Activated T-helper 2 cell treated with anti-CD3 and anti-CD28 coated beads, Interferon-gamma antibody, Interleukin-2, Interleukin-4, amounts not matched to agents 10 μg/mL and 5 μg/mL and 100 μg/mL, durations not matched to agents 14 hours and 24 hours and 36 hours (primary cell): ENCODE measurements around the gene SORCS2. TPM values are rescaled to one million over a fixed set of nuclear protein-coding genes. Genes with fewer than 3 reads are reported as not detected.

Experiments
- DNase-seq: peaks from one replicate; pipeline ENCODE4 v3.0.0; 2021; ENCODE audit warnings: low spot score
- H3K27ac Mint-ChIP-seq: one replicate; pipeline ENCODE4 v1.8.0; 2021; ENCODE audit warnings: mixed read lengths
- H3K27me3 Mint-ChIP-seq: one replicate; pipeline ENCODE4 v1.8.0; 2021; ENCODE audit warnings: low read depth, mixed read lengths
- H3K36me3 Mint-ChIP-seq: one replicate; pipeline ENCODE4 v1.8.0; 2021; ENCODE audit warnings: low read depth, mixed read lengths
- H3K4me1 Mint-ChIP-seq: one replicate; pipeline ENCODE4 v1.8.0; 2021; ENCODE audit warnings: low read depth, mixed read lengths
- H3K4me3 Mint-ChIP-seq: one replicate; pipeline ENCODE4 v1.8.0; 2021; ENCODE audit warnings: low read depth, mild to moderate bottlenecking, moderate library complexity, mixed read lengths
- H3K9me3 Mint-ChIP-seq: one replicate; pipeline ENCODE4 v1.8.0; 2021; ENCODE audit warnings: mixed read lengths
- intact Hi-C: fragments of 100-400 bp; cut with micrococcal nuclease; formaldehyde crosslinking; loops from one replicate; pipeline ENCODE4 v1.15.1; 2023
- total RNA-seq: library from RNA; stranded (reverse); gene quantifications from 2 replicates; pipeline ENCODE4 v1.2.3, GENCODE V29; 2022

The SORCS2 gene
- total RNA-seq, 1 donor from 2014 or later = 0.02 TPM

DNA sequence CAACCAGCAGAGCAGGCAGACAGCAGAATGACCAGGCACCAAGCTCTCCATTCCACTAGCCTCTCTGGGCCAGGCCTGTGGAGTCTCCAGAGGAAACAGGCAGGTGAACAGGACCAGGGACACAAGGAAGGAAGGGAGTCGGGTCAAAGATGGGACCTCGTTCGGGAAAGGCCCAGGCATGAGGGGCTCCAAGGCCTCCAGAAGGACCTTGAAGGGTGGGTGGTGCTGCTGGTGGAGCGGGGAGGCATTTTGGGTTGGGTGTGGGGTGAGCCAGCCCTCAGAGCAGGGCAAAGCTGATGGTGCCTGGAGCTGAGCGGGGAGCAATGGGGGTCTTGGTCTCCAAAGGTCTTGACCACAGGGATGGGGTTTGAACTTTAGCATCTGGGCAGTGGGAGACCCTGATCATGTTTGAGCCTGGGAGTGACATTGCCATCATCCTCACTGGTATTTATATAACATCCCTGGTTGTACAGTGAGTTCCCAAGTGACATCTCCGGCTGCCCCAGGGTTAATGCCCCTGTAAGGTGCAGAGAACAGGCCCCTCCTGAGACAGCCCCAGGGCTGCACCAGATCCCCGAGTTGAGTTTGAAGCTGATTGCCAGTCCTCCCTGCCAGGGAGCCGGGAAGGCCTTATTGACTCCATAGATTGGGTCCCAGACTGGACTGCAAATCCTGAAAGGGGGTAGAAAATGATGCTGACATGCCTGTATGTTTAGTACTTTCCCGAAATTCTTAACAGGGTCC lies 189.7 kb downstream of the SORCS2 start:
- H3K36me3 Mint-ChIP-seq = no peaks in the 10 kb centered on the region
- no peak overlapping the region for H3K4me3 Mint-ChIP-seq
- no peak for DNase-seq
- H3K4me1 Mint-ChIP-seq = no peaks in the 10 kb centered on the region
- peaks cover 6% of the 10 kb centered on the region for H3K27me3 Mint-ChIP-seq
- intact Hi-C loops = no loop called here
- peaks cover 15% of the 10 kb centered on the region for H3K9me3 Mint-ChIP-seq
- no peak overlapping the region for H3K27ac Mint-ChIP-seq

DNA sequence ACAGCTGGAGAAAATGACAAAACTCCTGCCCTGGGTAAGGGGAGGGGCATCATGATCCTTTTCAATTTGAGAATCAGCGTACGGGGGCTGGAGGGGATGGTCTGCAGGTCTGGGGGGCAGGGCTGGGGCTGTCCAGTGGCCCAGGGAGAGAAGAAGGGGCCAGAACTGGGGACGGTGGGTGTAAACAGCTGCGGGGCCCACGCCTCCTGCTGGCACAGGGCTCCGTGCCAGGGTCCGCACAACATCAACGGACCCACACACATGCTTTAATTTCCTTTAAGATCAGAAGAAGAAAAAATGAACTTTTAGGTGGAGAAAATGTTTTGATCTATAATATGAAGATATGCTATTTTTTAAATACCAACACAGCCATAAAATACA lies 190.3 kb downstream of the SORCS2 start:
- H3K27me3 Mint-ChIP-seq = peaks cover 1% of the 10 kb centered on the region
- H3K36me3 Mint-ChIP-seq = no peaks in the 10 kb centered on the region
- intact Hi-C loops = no loop called here
- H3K9me3 Mint-ChIP-seq = peaks cover 19% of the 10 kb centered on the region
- H3K4me1 Mint-ChIP-seq = no peaks in the 10 kb centered on the region
- no peak overlapping the region for H3K4me3 Mint-ChIP-seq
- H3K27ac Mint-ChIP-seq = no peak overlapping the region
- no peak for DNase-seq

GRCh38 chr4:7383266-7383665 lies 190.9 kb downstream of the SORCS2 start:
- Mint-ChIP-seq H3K36me3 (no peaks in the 10 kb centered on the region), H3K4me1 (no peaks in the 10 kb centered on the region), H3K27ac (no peak overlapping the region), H3K4me3 (no peak overlapping the region), H3K27me3 (no peaks in the 10 kb centered on the region), H3K9me3 (peaks cover 20% of the 10 kb centered on the region)
- intact Hi-C loops = no loop called here
- DNase-seq = no peak

- H3K4me3 Mint-ChIP-seq = no peak overlapping the region
- no peak overlapping the region for H3K27ac Mint-ChIP-seq
- intact Hi-C loops = no loop called here
- no peak for DNase-seq
- no peaks in the 10 kb centered on the region for H3K36me3 Mint-ChIP-seq
- H3K4me1 Mint-ChIP-seq = no peaks in the 10 kb centered on the region
- H3K9me3 Mint-ChIP-seq = peaks cover 16% of the 10 kb centered on the region
- no peaks in the 10 kb centered on the region for H3K27me3 Mint-ChIP-seq
Observed at GRCh38 chr4:7384003-7384928, 191.9 kb downstream of the SORCS2 start.

DNA sequence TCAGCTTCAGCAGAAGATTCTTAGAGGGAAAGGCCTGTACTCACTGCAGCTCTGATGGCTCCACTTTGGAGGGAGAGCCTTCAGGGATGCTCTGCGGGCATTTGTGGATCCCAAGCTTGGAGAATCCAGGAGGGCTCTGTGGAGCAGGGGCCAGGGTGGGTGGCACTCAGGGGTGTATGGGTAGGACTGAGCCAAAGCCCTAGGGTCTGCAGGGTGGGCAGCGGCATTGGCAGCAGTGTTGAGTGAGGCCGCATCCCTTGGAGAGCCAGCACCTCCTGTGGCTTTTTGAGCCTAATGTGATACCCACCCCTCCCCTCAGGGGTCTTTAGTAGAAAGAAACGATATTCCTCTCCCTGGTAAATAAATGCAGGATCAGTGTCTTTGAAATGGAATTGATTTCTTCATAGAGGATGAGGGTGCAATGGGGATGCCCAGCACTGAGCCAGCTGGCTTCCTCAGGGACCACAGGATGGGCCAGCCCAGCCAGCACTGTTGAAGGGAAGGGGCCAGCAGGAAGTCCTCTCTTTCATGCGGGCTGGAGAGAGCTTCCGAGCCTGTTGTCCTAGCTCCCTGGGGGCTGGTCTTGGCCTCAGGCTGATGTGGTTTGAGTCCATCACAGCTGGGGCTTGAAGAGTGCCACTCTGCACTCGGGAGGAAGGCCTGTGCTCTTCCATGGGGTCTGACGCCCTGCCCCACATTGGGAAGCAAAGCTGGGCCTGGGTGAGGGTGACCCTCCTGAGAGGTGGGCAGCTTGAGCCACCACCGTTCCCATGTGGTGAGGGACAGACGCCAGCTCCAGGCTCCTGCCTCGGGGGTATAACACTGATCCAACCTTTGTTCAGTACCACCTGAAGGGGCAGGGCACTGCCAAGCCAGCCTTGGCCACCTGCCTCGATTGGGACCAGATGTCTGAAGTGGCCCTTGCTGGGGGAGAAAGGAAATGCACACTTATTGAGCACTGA lies 192.9 kb downstream of the SORCS2 start:
- intact Hi-C loops = no loop called here
- no peak overlapping the region for H3K27ac Mint-ChIP-seq
- no peaks in the 10 kb centered on the region for H3K27me3 Mint-ChIP-seq
- no peak for DNase-seq
- no peaks in the 10 kb centered on the region for H3K4me1 Mint-ChIP-seq
- peaks cover 16% of the 10 kb centered on the region for H3K9me3 Mint-ChIP-seq
- H3K36me3 Mint-ChIP-seq = no peaks in the 10 kb centered on the region
- no peak overlapping the region for H3K4me3 Mint-ChIP-seq

- intact Hi-C loops = no loop called here
- Mint-ChIP-seq H3K4me3 (no peak overlapping the region), H3K27me3 (no peaks in the 10 kb centered on the region), H3K4me1 (no peaks in the 10 kb centered on the region), H3K36me3 (no peaks in the 10 kb centered on the region), H3K27ac (no peak overlapping the region), H3K9me3 (peaks cover 16% of the 10 kb centered on the region)
- DNase-seq = no peak
Observed at GRCh38 chr4:7387925-7388324, 195.6 kb downstream of the SORCS2 start.

GRCh38 chr4:7388627-7389026 lies 196.3 kb downstream of the SORCS2 start:
- peaks cover 16% of the 10 kb centered on the region for H3K9me3 Mint-ChIP-seq
- intact Hi-C loops = no loop called here
- no peaks in the 10 kb centered on the region for H3K27me3 Mint-ChIP-seq
- H3K36me3 Mint-ChIP-seq = no peaks in the 10 kb centered on the region
- no peak for DNase-seq
- no peak overlapping the region for H3K27ac Mint-ChIP-seq
- no peak overlapping the region for H3K4me3 Mint-ChIP-seq
- no peaks in the 10 kb centered on the region for H3K4me1 Mint-ChIP-seq

DNA sequence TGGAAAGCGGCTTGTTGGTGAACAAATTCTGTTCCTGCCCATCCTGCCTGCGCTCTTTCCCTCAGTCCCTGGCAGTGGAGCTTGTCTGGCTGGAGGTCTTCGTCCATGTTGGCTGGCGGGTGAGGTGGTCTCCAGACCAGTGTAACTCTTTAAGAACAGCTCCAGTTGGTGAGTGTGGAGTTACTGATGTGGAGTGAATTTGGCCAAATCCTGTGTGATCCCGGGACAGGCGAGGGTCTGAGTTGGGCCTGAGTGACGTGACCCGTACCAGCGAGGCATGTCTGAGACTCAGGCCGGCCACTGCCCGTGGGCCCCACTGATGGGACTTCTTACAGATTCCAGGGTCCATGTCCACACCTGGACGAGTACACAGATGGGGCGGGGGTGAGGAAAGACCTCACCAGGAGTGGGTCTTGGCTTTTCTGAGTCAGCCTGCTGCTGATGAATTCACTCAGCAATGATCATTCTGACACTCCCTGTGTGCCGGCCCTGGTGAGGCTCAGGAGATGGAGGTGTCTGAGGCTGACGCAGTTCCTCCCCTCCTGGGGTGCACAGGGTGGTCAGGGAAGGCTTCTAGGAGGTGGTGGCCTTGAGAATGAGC lies 196.9 kb downstream of the SORCS2 start:
- Mint-ChIP-seq H3K36me3 (no peaks in the 10 kb centered on the region), H3K9me3 (peaks cover 16% of the 10 kb centered on the region), H3K27me3 (no peaks in the 10 kb centered on the region), H3K4me1 (no peaks in the 10 kb centered on the region), H3K4me3 (no peak overlapping the region), H3K27ac (no peak overlapping the region)
- intact Hi-C loops = no loop called here
- no peak for DNase-seq

GRCh38 chr4:7389719-7390118 lies 197.4 kb downstream of the SORCS2 start:
- intact Hi-C loops = no loop called here
- Mint-ChIP-seq H3K4me3 (no peak overlapping the region), H3K36me3 (no peaks in the 10 kb centered on the region), H3K9me3 (peaks cover 16% of the 10 kb centered on the region), H3K27ac (no peak overlapping the region), H3K4me1 (no peaks in the 10 kb centered on the region), H3K27me3 (no peaks in the 10 kb centered on the region)
- no peak for DNase-seq

DNA sequence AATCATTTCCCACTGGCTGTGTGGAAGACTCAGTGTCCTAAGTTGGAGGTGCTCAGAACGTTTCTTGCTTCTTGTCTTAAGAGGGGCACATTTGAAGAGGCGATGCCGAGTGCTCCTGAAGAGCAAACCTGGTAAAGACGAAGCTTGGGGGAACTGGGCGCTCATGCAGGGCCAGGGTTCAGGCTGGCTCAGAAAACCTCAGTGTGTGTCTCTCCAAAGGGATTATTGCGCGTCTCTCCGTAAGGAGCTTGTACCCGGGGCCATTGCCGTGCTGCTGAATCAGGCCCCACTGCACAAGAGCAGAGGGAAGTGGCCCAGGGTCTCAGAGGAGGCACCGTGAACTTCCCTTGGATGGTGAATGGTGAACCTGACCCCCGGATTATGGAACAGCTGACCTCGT lies 198.0 kb downstream of the SORCS2 start:
- Mint-ChIP-seq H3K4me3 (no peak overlapping the region), H3K4me1 (no peaks in the 10 kb centered on the region), H3K36me3 (no peaks in the 10 kb centered on the region), H3K27me3 (no peaks in the 10 kb centered on the region), H3K27ac (no peak overlapping the region), H3K9me3 (peaks cover 16% of the 10 kb centered on the region)
- intact Hi-C loops = no loop called here
- no peak for DNase-seq

DNA sequence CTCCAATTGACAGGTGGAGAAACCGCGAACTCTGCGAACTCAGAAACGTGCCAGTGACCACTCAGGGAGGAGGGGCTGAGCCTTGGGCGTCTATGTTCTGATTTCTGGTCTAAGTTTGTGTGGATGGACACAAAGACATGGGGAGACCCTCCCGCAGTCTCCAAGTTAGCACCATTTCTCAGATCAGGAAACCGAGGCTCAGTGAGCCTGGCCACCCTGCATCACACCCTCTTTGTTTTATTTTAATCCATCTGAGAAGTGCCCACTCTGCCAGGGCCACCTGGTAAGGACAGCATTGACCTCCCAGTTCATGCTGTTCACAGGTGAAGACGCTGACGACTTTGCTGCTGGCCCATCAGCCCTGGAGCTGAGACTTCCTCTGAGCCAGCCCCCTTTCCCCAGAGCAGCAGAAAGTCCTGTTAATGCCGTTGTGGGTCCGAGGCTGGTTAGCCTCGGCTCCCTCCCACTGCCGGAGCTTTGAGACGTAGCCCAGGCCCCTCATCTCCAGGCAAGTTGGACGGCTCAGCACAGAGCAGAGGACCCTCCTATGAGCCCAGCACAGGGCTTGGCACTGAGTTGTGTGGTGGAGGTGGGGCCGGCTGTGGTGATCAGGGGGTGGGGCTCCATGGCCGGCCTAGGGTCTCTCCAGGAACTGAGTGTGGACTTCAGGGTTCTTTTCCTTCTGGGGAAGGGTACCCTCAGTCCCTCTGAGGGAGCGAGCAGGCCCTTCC lies 198.7 kb downstream of the SORCS2 start:
- intact Hi-C loops = no loop called here
- Mint-ChIP-seq H3K4me3 (no peak overlapping the region), H3K4me1 (no peaks in the 10 kb centered on the region), H3K27ac (no peak overlapping the region), H3K9me3 (peaks cover 12% of the 10 kb centered on the region), H3K36me3 (no peaks in the 10 kb centered on the region), H3K27me3 (no peaks in the 10 kb centered on the region)
- no peak for DNase-seq
